ENCODE measurements around the gene CANX. TPM values are rescaled to one million over a fixed set of nuclear protein-coding genes. Genes with fewer than 3 reads are reported as not detected.

The CANX gene
- total RNA-seq, 1 donor from 2014 or later = 542 TPM

DNA sequence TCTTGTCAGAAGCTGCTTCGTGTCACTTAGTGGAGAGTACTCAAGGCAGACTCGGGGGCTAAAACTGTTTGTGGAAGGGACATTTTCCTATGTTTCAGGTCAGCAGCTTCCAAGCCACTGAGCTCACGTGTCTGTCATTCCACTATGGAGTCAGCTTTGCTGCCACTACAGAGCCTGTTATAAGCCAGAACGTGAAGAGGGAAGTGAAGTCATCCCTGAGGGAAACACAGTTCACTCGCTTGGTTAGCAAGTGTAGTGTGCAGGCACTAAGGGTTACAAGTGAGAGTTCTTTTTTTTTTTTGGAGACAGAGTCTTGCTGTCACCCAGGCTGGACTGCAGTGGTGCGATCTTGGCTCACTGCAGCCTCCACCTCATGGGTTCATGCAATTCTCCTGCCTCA, 70.5 kb downstream of the CANX start:
- intact Hi-C loops (cut with DNase I) = no loop called here
- DNase-seq (ENCODE audit: low spot score) = no peak

GRCh38 chr5:179769796-179770195, 71.0 kb downstream of the CANX start:
- DNase-seq (ENCODE audit: low spot score) = no peak

DNA sequence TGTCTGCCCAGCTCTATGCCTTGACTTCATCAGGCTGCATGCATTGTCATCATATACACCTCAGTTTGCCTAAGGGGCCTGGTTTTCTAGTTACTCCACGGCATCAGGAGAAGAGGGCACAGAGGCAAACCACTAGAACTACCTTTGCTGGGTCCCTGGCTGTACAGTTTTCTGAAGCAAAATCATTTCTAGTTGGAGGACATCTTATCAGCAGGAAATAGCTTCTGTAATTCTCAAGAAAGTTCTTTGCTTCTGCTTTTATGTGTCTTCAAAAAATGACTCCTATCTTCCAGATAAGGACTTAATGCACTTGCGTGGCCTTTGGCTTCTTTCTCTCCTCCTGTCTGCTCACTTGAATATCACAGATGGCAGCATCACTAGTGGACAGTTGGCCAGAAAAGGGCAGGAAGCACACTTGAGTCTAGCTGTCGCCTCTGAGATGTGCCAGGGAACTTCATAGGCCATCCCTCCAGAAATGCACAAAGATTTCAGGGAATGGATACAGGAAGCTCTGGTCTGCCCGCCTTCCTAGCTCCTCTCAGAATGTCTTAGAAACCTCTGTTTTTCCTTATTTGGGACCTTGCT, 72.6 kb downstream of the CANX start:
- no peak for DNase-seq (ENCODE audit: low spot score)
- intact Hi-C loops (cut with DNase I) = no loop called here

More at GRCh38 chr5:179769796-179770195, 71.0 kb downstream of the CANX start:
- intact Hi-C loops (cut with DNase I) = no loop called here

GRCh38 chr5:179772351-179772750, 73.6 kb downstream of the CANX start:
- intact Hi-C loops (cut with DNase I) = no loop called here
- DNase-seq (ENCODE audit: low spot score) = no peak

GRCh38 chr5:179773686-179774040, 74.9 kb downstream of the CANX start:
- DNase-seq (ENCODE audit: low spot score) = no peak
- intact Hi-C loops (cut with DNase I) = no loop called here

DNA sequence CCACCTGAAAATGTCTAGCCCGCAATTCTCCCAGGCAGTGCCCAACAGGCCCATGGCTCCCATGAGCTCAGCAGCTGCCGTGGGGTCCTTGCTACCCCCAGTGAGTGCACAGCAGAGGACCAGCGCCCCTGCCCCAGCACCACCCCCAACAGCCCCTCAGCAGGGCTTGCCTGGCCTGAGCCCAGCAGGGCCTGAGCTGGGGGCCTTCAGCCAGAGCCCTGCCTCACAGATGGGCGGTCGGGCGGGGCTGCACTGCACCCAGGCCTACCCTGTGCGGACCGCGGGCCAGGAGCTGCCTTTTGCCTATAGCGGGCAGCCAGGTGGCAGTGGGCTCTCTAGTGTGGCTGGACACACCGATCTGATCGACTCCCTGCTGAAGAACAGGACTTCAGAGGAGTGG, 75.7 kb downstream of the CANX start:
- DNase-seq (ENCODE audit: low spot score) = no peak
- intact Hi-C loops (cut with DNase I) = no loop called here

GRCh38 chr5:179776411-179776938, 77.7 kb downstream of the CANX start:
- intact Hi-C loops (cut with DNase I) = no loop called here

GRCh38 chr5:179777456-179777855, 78.7 kb downstream of the CANX start:
- DNase-seq (ENCODE audit: low spot score) = no peak
- intact Hi-C loops (cut with DNase I) = no loop called here

More at GRCh38 chr5:179776411-179776938, 77.7 kb downstream of the CANX start:
- DNase-seq (ENCODE audit: low spot score) = no peak

- DNase-seq (ENCODE audit: low spot score) = no peak
- intact Hi-C loops (cut with DNase I) = no loop called here
Measured at GRCh38 chr5:179777909-179778308, 79.1 kb downstream of the CANX start.

DNA sequence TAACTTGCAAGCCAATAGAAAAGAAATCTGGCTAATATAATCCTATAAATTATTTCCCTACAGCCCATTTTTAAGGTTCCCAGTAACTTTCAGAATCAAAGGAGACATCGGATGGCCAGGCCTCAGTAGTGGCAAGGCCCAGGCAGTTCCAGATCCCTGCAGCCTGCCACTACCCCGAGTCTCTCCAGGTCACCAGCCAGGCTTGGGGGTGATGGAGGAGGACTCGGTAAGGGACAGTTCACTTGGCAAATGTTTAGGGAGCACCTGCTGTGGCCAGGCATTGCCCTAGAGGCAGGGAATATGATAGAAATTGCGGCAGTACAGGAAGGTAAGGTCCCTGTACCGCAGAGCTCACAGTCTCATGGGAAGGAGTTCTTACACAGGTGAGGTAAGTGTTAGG, 79.8 kb downstream of the CANX start:
- no peak for DNase-seq (ENCODE audit: low spot score)
- intact Hi-C loops (cut with DNase I) = no loop called here

- DNase-seq (ENCODE audit: low spot score) = no peak
- intact Hi-C loops (cut with DNase I) = no loop called here
Measured at GRCh38 chr5:179779826-179780225, 81.1 kb downstream of the CANX start.

- intact Hi-C loops (cut with DNase I) = no loop called here
- DNase-seq (ENCODE audit: low spot score) = no peak
Measured at GRCh38 chr5:179780362-179780761, 81.6 kb downstream of the CANX start.

Other genes with a start within 250 kb of the CANX start
- gene RUFY1, start 148.4 kb upstream of the CANX start, total RNA-seq = 24.7 TPM
- gene HNRNPH1, start 75.3 kb upstream of the CANX start, total RNA-seq = 222 TPM
- not detected for gene CBY3, start 17.9 kb upstream of the CANX start, total RNA-seq
- gene MAML1, start 33.9 kb downstream of the CANX start, total RNA-seq = 13.2 TPM
- 12.8 TPM for gene LTC4S, start 95.0 kb downstream of the CANX start, total RNA-seq
- 160 TPM for gene MGAT4B, start 107.9 kb downstream of the CANX start, total RNA-seq
- gene SQSTM1, start 121.9 kb downstream of the CANX start, total RNA-seq = 372 TPM
- gene MRNIP, start 159.8 kb downstream of the CANX start, total RNA-seq = 15.3 TPM
- gene TBC1D9B, start 208.9 kb downstream of the CANX start, total RNA-seq = 41.3 TPM